ENCODE data around the gene FFAR4.

- TF ChIP-seq CTCF (conservative IDR thresholded peaks at IDR 0.05; ENCODE audit: low read depth, low read length) (no peak), EZH2 (IDR thresholded peaks at IDR 0.05; ENCODE audit: borderline replicate concordance, low read depth, low read length, poor library complexity, severe bottlenecking) (no peak)
These were observed 26.8 kb downstream of the FFAR4 start for GRCh38 chr10:93593254-93593653.

Data from A673 (cell line).